Stimulated activated CD8-positive, alpha-beta memory T cell treated with anti-CD3 and anti-CD28 coated beads, Interleukin-7, amount 100 ng/mL, for 48 hours (primary cell): ENCODE measurements around the gene MARCHF3.
"Not testable (repeated sequence)": the region's sequence is repeated elsewhere in the genome, so short reads cannot be mapped to it uniquely, and the experiment has no call there.

Experiments used
- DNase-seq, 2 donors: peaks; one replicate each; pipeline ENCODE4 v3.0.0-alpha.2; 2020; ENCODE audit warnings: low read depth in 1 of 2; ENCODE audit errors: extremely low read depth in 1 of 2

The MARCHF3 gene

GRCh38 chr5:126853541-126854307 is 176.6 kb downstream of the MARCHF3 start:
- DNase-seq, result peak in 1 of 2 donors; percentile 15

GRCh38 chr5:126852841-126853271 is 177.5 kb downstream of the MARCHF3 start:
- DNase-seq, result no peak

- no peak for DNase-seq
Measured at GRCh38 chr5:126852091-126852571, 178.2 kb downstream of the MARCHF3 start.

GRCh38 chr5:126851501-126852011 is 178.8 kb downstream of the MARCHF3 start:
- no peak for DNase-seq

GRCh38 chr5:126849101-126849678 is 181.2 kb downstream of the MARCHF3 start:
- no peak for DNase-seq

GRCh38 chr5:126848253-126848652 is 182.1 kb downstream of the MARCHF3 start:
- DNase-seq, result no peak

GRCh38 chr5:126847826-126848251 is 182.5 kb downstream of the MARCHF3 start:
- DNase-seq, result no peak

- no peak for DNase-seq
Measured at GRCh38 chr5:126847456-126847820, 182.9 kb downstream of the MARCHF3 start.

- DNase-seq, result no peak
Measured at GRCh38 chr5:126846744-126847455, 183.5 kb downstream of the MARCHF3 start.

- DNase-seq, result no peak
Measured at GRCh38 chr5:126846344-126846743, 184.0 kb downstream of the MARCHF3 start.

GRCh38 chr5:126845470-126846070 is 184.8 kb downstream of the MARCHF3 start:
- not testable (repeated sequence) for DNase-seq

GRCh38 chr5:126843375-126843774 is 187.0 kb downstream of the MARCHF3 start:
- not testable (repeated sequence) for DNase-seq

- DNase-seq, result not testable (repeated sequence)
Measured at GRCh38 chr5:126839407-126839806, 191.0 kb downstream of the MARCHF3 start.

- no peak for DNase-seq
Measured at GRCh38 chr5:126837906-126838539, 192.3 kb downstream of the MARCHF3 start.

- no peak for DNase-seq
Measured at GRCh38 chr5:126837242-126837641, 193.1 kb downstream of the MARCHF3 start.

GRCh38 chr5:126836778-126837177 is 193.6 kb downstream of the MARCHF3 start:
- DNase-seq, result no peak

GRCh38 chr5:126831156-126831555 is 199.2 kb downstream of the MARCHF3 start:
- DNase-seq, result no peak

GRCh38 chr5:126830061-126830460 is 200.3 kb downstream of the MARCHF3 start:
- DNase-seq, result no peak

GRCh38 chr5:126829098-126829497 is 201.3 kb downstream of the MARCHF3 start:
- DNase-seq, result no peak

- no peak for DNase-seq
Measured at GRCh38 chr5:126826619-126827215, 203.6 kb downstream of the MARCHF3 start.
